ENCODE results near the gene FGF13.

FGF13 gene

GRCh38 chrX:138651494-138651893 is 60.0 kb downstream of the FGF13 start:
- DNase-seq: no peak

GRCh38 chrX:138648568-138648967 is 62.9 kb downstream of the FGF13 start:
- DNase-seq: no peak

- DNase-seq: no peak
These were observed 72.5 kb downstream of the FGF13 start for GRCh38 chrX:138638996-138639395.
